ENCODE results near the gene TMEM81. TPM values are rescaled to one million over a fixed set of nuclear protein-coding genes. Genes with fewer than 3 reads are reported as not detected.

TMEM81 gene
- total and polyA plus RNA-seq, 2 donors (not counting 1 experiment from before 2014, with no cell fraction given): 1.8 to 1.9 TPM

DNA sequence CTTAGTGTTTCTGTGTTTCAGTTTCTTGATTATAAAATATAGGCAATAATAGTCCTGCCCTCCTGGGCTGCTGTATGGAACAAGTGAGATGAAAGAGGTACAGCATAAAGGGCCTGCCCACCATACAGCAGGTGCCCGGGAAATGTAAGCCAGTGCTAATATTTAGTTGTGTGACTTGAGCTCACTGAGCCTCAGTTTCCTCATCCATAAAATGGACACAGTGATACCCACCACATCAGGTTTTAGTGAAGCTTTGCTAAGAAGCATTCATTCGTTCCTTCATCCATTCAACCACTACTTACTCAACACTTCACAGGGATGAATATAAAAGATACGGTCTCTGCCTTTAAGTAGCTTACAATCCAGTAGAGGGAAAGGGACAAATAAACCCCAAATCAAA, 21.4 kb downstream of the TMEM81 start:
- Histone ChIP-seq H3K36me3 (ENCODE audit: control insufficient read depth, insufficient read depth, low read length) (no peaks in the 10 kb centered on the region), H2AFZ (ENCODE audit: low read length) (no peak overlapping the region), H3K79me2 (ENCODE audit: control insufficient read depth, insufficient read depth, low read length) (no peaks in the 10 kb centered on the region), H3K27me3 (ENCODE audit: control insufficient read depth, insufficient read depth, low read length) (no peaks in the 10 kb centered on the region), H4K20me1 (ENCODE audit: control insufficient read depth, extremely low read depth, insufficient read depth, low read length) (no peaks in the 10 kb centered on the region), H3K9me3 (ENCODE audit: control insufficient read depth, insufficient read depth, low read depth, low read length) (no peaks in the 10 kb centered on the region), H3K9ac (ENCODE audit: insufficient read depth, low read length) (no peak overlapping the region), H3K4me3 (replicated peaks in 1 of 4; ENCODE audit: control extremely low read depth in 1 of 4, insufficient read depth in 1 of 4, low read depth in 3 of 4, low read length in 4 of 4) (no peak overlapping the region), H3K4me1 (ENCODE audit: control insufficient read depth, extremely low read depth, insufficient read depth, low read length) (no peaks in the 10 kb centered on the region), H3K4me2 (ENCODE audit: extremely low read depth, insufficient read depth, low read length) (no peak overlapping the region), H3K27ac (ENCODE audit: insufficient read depth, low read length) (no peak overlapping the region)
- no peak for DNase-seq (ENCODE audit: low read depth in 2 of 2)
- TF ChIP-seq, protein P1, sequence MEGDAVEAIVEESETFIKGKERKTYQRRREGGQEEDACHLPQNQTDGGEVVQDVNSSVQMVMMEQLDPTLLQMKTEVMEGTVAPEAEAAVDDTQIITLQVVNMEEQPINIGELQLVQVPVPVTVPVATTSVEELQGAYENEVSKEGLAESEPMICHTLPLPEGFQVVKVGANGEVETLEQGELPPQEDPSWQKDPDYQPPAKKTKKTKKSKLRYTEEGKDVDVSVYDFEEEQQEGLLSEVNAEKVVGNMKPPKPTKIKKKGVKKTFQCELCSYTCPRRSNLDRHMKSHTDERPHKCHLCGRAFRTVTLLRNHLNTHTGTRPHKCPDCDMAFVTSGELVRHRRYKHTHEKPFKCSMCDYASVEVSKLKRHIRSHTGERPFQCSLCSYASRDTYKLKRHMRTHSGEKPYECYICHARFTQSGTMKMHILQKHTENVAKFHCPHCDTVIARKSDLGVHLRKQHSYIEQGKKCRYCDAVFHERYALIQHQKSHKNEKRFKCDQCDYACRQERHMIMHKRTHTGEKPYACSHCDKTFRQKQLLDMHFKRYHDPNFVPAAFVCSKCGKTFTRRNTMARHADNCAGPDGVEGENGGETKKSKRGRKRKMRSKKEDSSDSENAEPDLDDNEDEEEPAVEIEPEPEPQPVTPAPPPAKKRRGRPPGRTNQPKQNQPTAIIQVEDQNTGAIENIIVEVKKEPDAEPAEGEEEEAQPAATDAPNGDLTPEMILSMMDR (conservative IDR thresholded peaks at IDR 0.05 in 1 of 2, IDR thresholded peaks at IDR 0.05 in 1 of 2; ENCODE audit: low read depth in 1 of 2, low read length in 2 of 2): no peak
- TF ChIP-seq EZH2 (IDR thresholded peaks at IDR 0.05; ENCODE audit: low read length, missing control alignments): no peak

- Histone ChIP-seq H3K27ac (ENCODE audit: insufficient read depth, low read length) (no peak overlapping the region), H3K4me3 (replicated peaks in 1 of 4; ENCODE audit: control extremely low read depth in 1 of 4, insufficient read depth in 1 of 4, low read depth in 3 of 4, low read length in 4 of 4) (no peak overlapping the region), H3K36me3 (ENCODE audit: control insufficient read depth, insufficient read depth, low read length) (no peaks in the 10 kb centered on the region), H3K4me2 (ENCODE audit: extremely low read depth, insufficient read depth, low read length) (no peak overlapping the region), H2AFZ (ENCODE audit: low read length) (no peak overlapping the region), H3K4me1 (ENCODE audit: control insufficient read depth, extremely low read depth, insufficient read depth, low read length) (no peaks in the 10 kb centered on the region), H3K9me3 (ENCODE audit: control insufficient read depth, insufficient read depth, low read depth, low read length) (no peaks in the 10 kb centered on the region), H4K20me1 (ENCODE audit: control insufficient read depth, extremely low read depth, insufficient read depth, low read length) (no peaks in the 10 kb centered on the region), H3K9ac (ENCODE audit: insufficient read depth, low read length) (no peak overlapping the region), H3K79me2 (ENCODE audit: control insufficient read depth, insufficient read depth, low read length) (no peaks in the 10 kb centered on the region), H3K27me3 (ENCODE audit: control insufficient read depth, insufficient read depth, low read length) (no peaks in the 10 kb centered on the region)
- DNase-seq (ENCODE audit: low read depth in 2 of 2): no peak
- TF ChIP-seq, protein P1 (conservative IDR thresholded peaks at IDR 0.05 in 1 of 2, IDR thresholded peaks at IDR 0.05 in 1 of 2; ENCODE audit: low read depth in 1 of 2, low read length in 2 of 2): no peak
- TF ChIP-seq EZH2 (IDR thresholded peaks at IDR 0.05; ENCODE audit: low read length, missing control alignments): no peak
Measured at GRCh38 chr1:205062319-205062718, 21.9 kb downstream of the TMEM81 start.

DNA sequence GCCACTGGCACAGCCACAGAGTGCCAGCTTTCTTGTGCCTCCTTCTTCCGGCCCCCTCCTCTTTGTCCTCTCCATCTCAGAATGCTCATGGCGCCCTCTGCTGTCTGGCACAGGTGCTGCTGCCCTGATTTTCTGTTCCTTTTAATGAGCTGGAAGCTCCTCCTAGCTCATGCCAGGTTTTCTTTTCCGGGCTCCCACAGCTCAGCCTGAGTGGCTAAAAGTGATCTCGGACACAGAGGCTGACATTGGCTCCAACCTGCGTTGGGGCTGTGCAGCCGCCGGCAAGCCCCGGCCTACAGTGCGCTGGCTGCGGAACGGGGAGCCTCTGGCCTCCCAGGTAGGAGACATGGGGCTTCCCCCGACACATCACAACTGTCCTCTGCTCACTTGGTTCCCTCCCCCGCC, 22.6 kb downstream of the TMEM81 start:
- H3K36me3 ChIP-seq (ENCODE audit: control insufficient read depth, insufficient read depth, low read length): no peaks in the 10 kb centered on the region
- H3K9ac ChIP-seq (ENCODE audit: insufficient read depth, low read length): no peak overlapping the region
- no peak overlapping the region for H2AFZ ChIP-seq (ENCODE audit: low read length)
- no peak overlapping the region for H3K4me3 ChIP-seq (replicated peaks in 1 of 4; ENCODE audit: control extremely low read depth in 1 of 4, insufficient read depth in 1 of 4, low read depth in 3 of 4, low read length in 4 of 4)
- H3K9me3 ChIP-seq (ENCODE audit: control insufficient read depth, insufficient read depth, low read depth, low read length): no peaks in the 10 kb centered on the region
- H3K27me3 ChIP-seq (ENCODE audit: control insufficient read depth, insufficient read depth, low read length): peaks cover 2% of the 10 kb centered on the region
- no peak overlapping the region for H3K27ac ChIP-seq (ENCODE audit: insufficient read depth, low read length)
- TF ChIP-seq, protein P1 (conservative IDR thresholded peaks at IDR 0.05 in 1 of 2, IDR thresholded peaks at IDR 0.05 in 1 of 2; ENCODE audit: low read depth in 1 of 2, low read length in 2 of 2): peak; percentile 93 to 94
- no peak for TF ChIP-seq EZH2 (IDR thresholded peaks at IDR 0.05; ENCODE audit: low read length, missing control alignments)
- no peaks in the 10 kb centered on the region for H3K79me2 ChIP-seq (ENCODE audit: control insufficient read depth, insufficient read depth, low read length)
- no peak overlapping the region for H3K4me2 ChIP-seq (ENCODE audit: extremely low read depth, insufficient read depth, low read length)
- no peaks in the 10 kb centered on the region for H3K4me1 ChIP-seq (ENCODE audit: control insufficient read depth, extremely low read depth, insufficient read depth, low read length)
- peak; percentile 48 to 55 for DNase-seq (ENCODE audit: low read depth in 2 of 2)
- no peaks in the 10 kb centered on the region for H4K20me1 ChIP-seq (ENCODE audit: control insufficient read depth, extremely low read depth, insufficient read depth, low read length)

Measured in fibroblast of lung (primary cell).